HCT116 (cell line): ENCODE results near the gene DPP4. TPM values are rescaled to one million over a fixed set of nuclear protein-coding genes. Genes with fewer than 3 reads are reported as not detected.

Experiments used
- ATAC-seq: fragments of 200-7000 bp; cut with Tn5 transposase; 2 replicates; pipeline ENCODE4 v1.9.1; 2020; ENCODE audit warnings: mild to moderate bottlenecking, moderate library complexity
- BruUV-seq: library from RNA; stranded (reverse); fragments of 400-500 nt; replicated peaks from 2 replicates; lab custom pipeline; 2021; lab: Mats Ljungman, UMichigan
- CTCF ChIA-PET: fragments of 300-600 bp; sonication (Branson Sonifier 250); formaldehyde crosslinking; loops from one replicate; lab custom pipeline; 2021; ENCODE audit warnings: antibody characterized with exemption; lab: Charles Lee
- POLR2A ChIA-PET: fragments of 300-600, 350-600 bp; sonication (Branson Sonifier 250); formaldehyde crosslinking; loops from one replicate; lab custom pipeline; 2021; ENCODE audit warnings: antibody characterized with exemption; lab: Charles Lee
- RAD21 ChIA-PET, 2 experiments: fragments of 300-600 bp; sonication (Branson Sonifier 250); formaldehyde crosslinking; loops; one replicate each; lab custom pipeline; 2023; ENCODE audit warnings: low total read pairs in 2 of 2; ENCODE audit not compliant: uncharacterized antibody in 2 of 2, unreplicated experiment in 2 of 2, low non-redundant PET in 1 of 2; lab: Charles Lee
- DNase-seq: peaks from one replicate; pipeline ENCODE4 v3.0.0-alpha.2; 2010; ENCODE audit warnings: low read depth, low spot score
- H2AFZ ChIP-seq: fragments of 200-600 bp; shearing (Covaris generic), sonication (generic); 2 replicates; pipeline ENCODE4 v1.6.1; 2017; ENCODE audit warnings: low read depth, mixed run types, mixed read lengths, antibody characterized with exemption, low read length; ENCODE audit not compliant: poor library complexity, severe bottlenecking
- H3K27ac ChIP-seq: 2 replicates; pipeline ENCODE4 v1.5.1; 2012; ENCODE audit warnings: low read depth, low read length
- H3K27me3 ChIP-seq: fragments of 200-600 bp; sonication (generic); 2 replicates; pipeline ENCODE4 v1.6.1; 2016; ENCODE audit warnings: mixed run types, low read length, mixed read lengths; ENCODE audit not compliant: insufficient read depth
- H3K36me3 ChIP-seq, 2 experiments: fragments of 200-500 bp in 1 of 2; fragments of 200-600 bp in 1 of 2; sonication (Bioruptor generic) in 1 of 2; sonication (generic) in 1 of 2; 2 replicates each; pipeline versions ENCODE4 v1.5.1 to v1.6.1; 2014 to 2016; ENCODE audit warnings: low read length in 2 of 2, inconsistent platforms in 1 of 2, mixed read lengths in 1 of 2, mixed run types in 1 of 2; ENCODE audit not compliant: insufficient read depth in 2 of 2, control insufficient read depth in 1 of 2
- H3K4me1 ChIP-seq, 2 experiments: fragments of 200-600 bp in 1 of 2; sonication (generic) in 1 of 2; 2 replicates each; pipeline versions ENCODE4 v1.5.1 to v1.6.1; 2012 to 2017; ENCODE audit warnings: low read length in 2 of 2, inconsistent platforms in 1 of 2, mild to moderate bottlenecking in 1 of 2, mixed read lengths in 1 of 2, mixed run types in 1 of 2, moderate library complexity in 1 of 2; ENCODE audit not compliant: insufficient read depth in 2 of 2, control insufficient read depth in 1 of 2
- H3K4me2 ChIP-seq: fragments of 200-600 bp; sonication (generic); 2 replicates; pipeline ENCODE4 v1.6.1; 2017; ENCODE audit warnings: mixed run types, low read length, mixed read lengths
- H3K4me3 ChIP-seq, 2 experiments: fragments of 200-600 bp in 1 of 2; sonication (generic) in 1 of 2; replicated peaks in 1 of 2; 2 replicates each; pipeline ENCODE4 v1.5.1; 2011 to 2016; ENCODE audit warnings: low read length in 2 of 2, control low read depth in 1 of 2, low read depth in 1 of 2, mild to moderate bottlenecking in 1 of 2, mixed read lengths in 1 of 2, mixed run types in 1 of 2
- H3K79me2 ChIP-seq: fragments of 200-600 bp; sonication (generic); 2 replicates; pipeline ENCODE4 v1.6.1; 2017; ENCODE audit warnings: mild to moderate bottlenecking, mixed run types, low read length, moderate library complexity, mixed read lengths; ENCODE audit not compliant: insufficient read depth
- H3K9ac ChIP-seq: fragments of 200-600 bp; sonication (generic); 2 replicates; pipeline ENCODE4 v1.6.1; 2016; ENCODE audit warnings: low read length, mixed read lengths
- H3K9me2 ChIP-seq: fragments of 200-600 bp; sonication (generic), shearing (Covaris generic); 2 replicates; pipeline ENCODE4 v1.6.1; 2017; ENCODE audit warnings: mixed run types, mild to moderate bottlenecking, moderate library complexity; ENCODE audit not compliant: insufficient read depth
- H3K9me3 ChIP-seq, 2 experiments: fragments of 200-500 bp in 1 of 2; fragments of 200-600 bp in 1 of 2; sonication (Bioruptor generic) in 1 of 2; sonication (generic) in 1 of 2; 2 replicates each; pipeline ENCODE4 v1.6.1; 2014 to 2017; ENCODE audit warnings: low read length in 2 of 2, mixed read lengths in 2 of 2, inconsistent platforms in 1 of 2, low read depth in 1 of 2, mild to moderate bottlenecking in 1 of 2, mixed run types in 1 of 2, moderate library complexity in 1 of 2; ENCODE audit not compliant: control insufficient read depth in 1 of 2, insufficient read depth in 1 of 2
- H4K20me1 ChIP-seq: fragments of 200-600 bp; sonication (generic), shearing (Covaris generic); 2 replicates; pipeline ENCODE4 v1.6.1; 2017; ENCODE audit warnings: mixed run types, mild to moderate bottlenecking, moderate library complexity; ENCODE audit not compliant: insufficient read depth
- CBX3 ChIP-seq: IDR thresholded peaks from 2 replicates; pipeline ENCODE4 v1.6.1; 2012; ENCODE audit warnings: low read depth
- EGR1 ChIP-seq: IDR thresholded peaks from 2 replicates; pipeline ENCODE4 v1.6.1; 2012; ENCODE audit warnings: low read depth
- ELF1 ChIP-seq: IDR thresholded peaks from 2 replicates; pipeline ENCODE4 v1.6.1; 2012; ENCODE audit warnings: low read depth, borderline replicate concordance
- EZH2phosphoT487 ChIP-seq: fragments of 200-600 bp; IDR thresholded peaks from 2 replicates; pipeline ENCODE4 v1.6.1; 2018; ENCODE audit warnings: antibody characterized with exemption, borderline replicate concordance
- POLR2A ChIP-seq: IDR thresholded peaks from 2 replicates; pipeline ENCODE4 v1.7.0; 2011; ENCODE audit warnings: borderline replicate concordance; ENCODE audit not compliant: insufficient read depth, insufficient read length; ENCODE audit errors: extremely low read depth
- POLR2AphosphoS5 ChIP-seq: IDR thresholded peaks from 2 replicates; pipeline ENCODE4 v1.6.1; 2011; ENCODE audit warnings: mild to moderate bottlenecking, low read depth, low read length, moderate library complexity
- RAD21 ChIP-seq: IDR thresholded peaks from 2 replicates; pipeline ENCODE4 v1.6.1; 2012; ENCODE audit warnings: low read depth, mild to moderate bottlenecking
- SIN3A ChIP-seq: IDR thresholded peaks from 2 replicates; pipeline ENCODE4 v1.6.1; 2012; ENCODE audit warnings: low read depth
- SRF ChIP-seq: IDR thresholded peaks from 2 replicates; pipeline ENCODE4 v1.6.1; 2012; ENCODE audit warnings: low read depth
- TCF7L2 ChIP-seq: IDR thresholded peaks from 2 replicates; pipeline ENCODE4 v1.7.0; 2011; ENCODE audit warnings: borderline replicate concordance, inconsistent platforms; ENCODE audit not compliant: insufficient read depth, insufficient read length; ENCODE audit errors: extremely low read depth
- YY1 ChIP-seq: IDR thresholded peaks from 2 replicates; pipeline ENCODE4 v1.6.1; 2011; ENCODE audit warnings: low read length, low read depth, moderate library complexity, mild to moderate bottlenecking; ENCODE audit not compliant: insufficient replicate concordance; ENCODE audit errors: extremely low read depth
- ZFX ChIP-seq: fragments of 450-650 bp; IDR thresholded peaks from 2 replicates; pipeline ENCODE4 v1.6.1; 2017
- ZNF274 ChIP-seq: fragments of 200-500 bp; sonication (Bioruptor generic); IDR thresholded peaks from 2 replicates; pipeline ENCODE4 v1.6.1; 2014; ENCODE audit warnings: mild to moderate bottlenecking, low read depth, low read length, inconsistent platforms
- intact Hi-C: fragments of 100-400 bp; cut with micrococcal nuclease; formaldehyde crosslinking; loops from 2 replicates; pipeline ENCODE4 v1.10.0; 2022
- total RNA-seq: library from RNA; stranded (reverse); gene quantifications from one replicate; pipeline ENCODE4 v1.2.1, GENCODE V29; 2021; ENCODE audit not compliant: unreplicated experiment
- TF ChIP-seq, protein P1 (sequence below): IDR thresholded peaks from 2 replicates; pipeline ENCODE4 v1.6.1; 2012
- TF ChIP-seq, protein P2 (sequence below): IDR thresholded peaks from 2 replicates; pipeline ENCODE4 v1.6.1; 2012; ENCODE audit warnings: low read depth
- TF ChIP-seq, protein P3 (sequence below): IDR thresholded peaks from 2 replicates; pipeline ENCODE4 v1.6.1; 2012
- TF ChIP-seq, protein P4 (sequence below), 3 experiments: fragments of 200-600 bp in 1 of 3; sonication (generic) in 1 of 3; IDR thresholded peaks in 2 of 3; conservative IDR thresholded peaks in 1 of 3; 2 replicates each; pipeline ENCODE4 v1.5.1; 2012 to 2017; ENCODE audit warnings: low read depth in 2 of 3, low read length in 2 of 3, antibody characterized with exemption in 1 of 3, borderline replicate concordance in 1 of 3, control low read depth in 1 of 3, mild to moderate bottlenecking in 1 of 3, mixed read lengths in 1 of 3, mixed run types in 1 of 3, moderate library complexity in 1 of 3; ENCODE audit not compliant: insufficient read depth in 1 of 3

Gene DPP4
- total RNA-seq, 1 experiment from 2014 or later: 3.6 TPM

DNA sequence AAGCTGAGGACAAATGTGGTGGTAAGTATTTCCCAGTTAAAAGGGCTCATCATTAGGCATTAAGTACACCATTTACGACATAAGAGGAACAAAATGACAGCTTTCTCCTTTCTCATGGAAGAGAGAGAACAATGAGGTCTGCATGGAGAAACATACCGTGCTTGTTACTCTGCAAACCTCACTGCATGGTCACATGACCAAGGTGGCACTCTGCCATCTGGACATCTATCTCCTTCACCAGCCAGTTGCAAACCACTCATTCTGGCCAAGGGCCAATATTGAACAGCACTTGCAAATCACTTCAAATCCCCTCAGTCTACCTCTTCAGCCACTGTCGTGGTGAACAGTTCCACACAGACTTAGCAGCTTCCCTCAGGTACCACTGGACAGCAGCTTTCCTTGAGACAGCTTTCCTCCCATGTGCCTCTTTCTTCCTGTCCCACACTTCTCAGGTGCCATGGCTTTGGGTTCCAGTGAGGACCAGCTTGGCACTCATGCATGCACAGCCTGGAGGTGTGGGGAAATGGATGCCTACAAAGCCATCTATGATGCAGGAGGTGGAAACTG lies 29.5 kb upstream of the DPP4 start:
- no peaks in the 10 kb centered on the region for H3K27me3 ChIP-seq
- ATAC-seq (no peak), DNase-seq (no peak)
- no peaks in the 10 kb centered on the region for H3K9me3 ChIP-seq
- H3K9ac ChIP-seq: no peak overlapping the region
- H3K27ac ChIP-seq: no peak overlapping the region
- H3K36me3 ChIP-seq: no peaks in the 10 kb centered on the region
- ChIA-PET CTCF (no interaction called here), POLR2A (no interaction called here), RAD21 (no interaction called here)
- intact Hi-C loops: no loop called here
- TF ChIP-seq TCF7L2: no peak
- TF ChIP-seq, protein P1, sequence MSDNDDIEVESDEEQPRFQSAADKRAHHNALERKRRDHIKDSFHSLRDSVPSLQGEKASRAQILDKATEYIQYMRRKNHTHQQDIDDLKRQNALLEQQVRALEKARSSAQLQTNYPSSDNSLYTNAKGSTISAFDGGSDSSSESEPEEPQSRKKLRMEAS: no peak
- TF ChIP-seq ELF1: no peak
- TF ChIP-seq EGR1: no peak
- no peak for TF ChIP-seq EZH2phosphoT487
- TF ChIP-seq ZNF274: no peak
- no peak for TF ChIP-seq RAD21
- TF ChIP-seq, protein P2, sequence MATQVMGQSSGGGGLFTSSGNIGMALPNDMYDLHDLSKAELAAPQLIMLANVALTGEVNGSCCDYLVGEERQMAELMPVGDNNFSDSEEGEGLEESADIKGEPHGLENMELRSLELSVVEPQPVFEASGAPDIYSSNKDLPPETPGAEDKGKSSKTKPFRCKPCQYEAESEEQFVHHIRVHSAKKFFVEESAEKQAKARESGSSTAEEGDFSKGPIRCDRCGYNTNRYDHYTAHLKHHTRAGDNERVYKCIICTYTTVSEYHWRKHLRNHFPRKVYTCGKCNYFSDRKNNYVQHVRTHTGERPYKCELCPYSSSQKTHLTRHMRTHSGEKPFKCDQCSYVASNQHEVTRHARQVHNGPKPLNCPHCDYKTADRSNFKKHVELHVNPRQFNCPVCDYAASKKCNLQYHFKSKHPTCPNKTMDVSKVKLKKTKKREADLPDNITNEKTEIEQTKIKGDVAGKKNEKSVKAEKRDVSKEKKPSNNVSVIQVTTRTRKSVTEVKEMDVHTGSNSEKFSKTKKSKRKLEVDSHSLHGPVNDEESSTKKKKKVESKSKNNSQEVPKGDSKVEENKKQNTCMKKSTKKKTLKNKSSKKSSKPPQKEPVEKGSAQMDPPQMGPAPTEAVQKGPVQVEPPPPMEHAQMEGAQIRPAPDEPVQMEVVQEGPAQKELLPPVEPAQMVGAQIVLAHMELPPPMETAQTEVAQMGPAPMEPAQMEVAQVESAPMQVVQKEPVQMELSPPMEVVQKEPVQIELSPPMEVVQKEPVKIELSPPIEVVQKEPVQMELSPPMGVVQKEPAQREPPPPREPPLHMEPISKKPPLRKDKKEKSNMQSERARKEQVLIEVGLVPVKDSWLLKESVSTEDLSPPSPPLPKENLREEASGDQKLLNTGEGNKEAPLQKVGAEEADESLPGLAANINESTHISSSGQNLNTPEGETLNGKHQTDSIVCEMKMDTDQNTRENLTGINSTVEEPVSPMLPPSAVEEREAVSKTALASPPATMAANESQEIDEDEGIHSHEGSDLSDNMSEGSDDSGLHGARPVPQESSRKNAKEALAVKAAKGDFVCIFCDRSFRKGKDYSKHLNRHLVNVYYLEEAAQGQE: no peak
- no peak for TF ChIP-seq CBX3
- TF ChIP-seq ZFX: no peak
- no peak for TF ChIP-seq YY1
- no peak for TF ChIP-seq POLR2AphosphoS5
- TF ChIP-seq, protein P3, sequence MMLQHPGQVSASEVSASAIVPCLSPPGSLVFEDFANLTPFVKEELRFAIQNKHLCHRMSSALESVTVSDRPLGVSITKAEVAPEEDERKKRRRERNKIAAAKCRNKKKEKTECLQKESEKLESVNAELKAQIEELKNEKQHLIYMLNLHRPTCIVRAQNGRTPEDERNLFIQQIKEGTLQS: no peak
- TF ChIP-seq, protein P4, sequence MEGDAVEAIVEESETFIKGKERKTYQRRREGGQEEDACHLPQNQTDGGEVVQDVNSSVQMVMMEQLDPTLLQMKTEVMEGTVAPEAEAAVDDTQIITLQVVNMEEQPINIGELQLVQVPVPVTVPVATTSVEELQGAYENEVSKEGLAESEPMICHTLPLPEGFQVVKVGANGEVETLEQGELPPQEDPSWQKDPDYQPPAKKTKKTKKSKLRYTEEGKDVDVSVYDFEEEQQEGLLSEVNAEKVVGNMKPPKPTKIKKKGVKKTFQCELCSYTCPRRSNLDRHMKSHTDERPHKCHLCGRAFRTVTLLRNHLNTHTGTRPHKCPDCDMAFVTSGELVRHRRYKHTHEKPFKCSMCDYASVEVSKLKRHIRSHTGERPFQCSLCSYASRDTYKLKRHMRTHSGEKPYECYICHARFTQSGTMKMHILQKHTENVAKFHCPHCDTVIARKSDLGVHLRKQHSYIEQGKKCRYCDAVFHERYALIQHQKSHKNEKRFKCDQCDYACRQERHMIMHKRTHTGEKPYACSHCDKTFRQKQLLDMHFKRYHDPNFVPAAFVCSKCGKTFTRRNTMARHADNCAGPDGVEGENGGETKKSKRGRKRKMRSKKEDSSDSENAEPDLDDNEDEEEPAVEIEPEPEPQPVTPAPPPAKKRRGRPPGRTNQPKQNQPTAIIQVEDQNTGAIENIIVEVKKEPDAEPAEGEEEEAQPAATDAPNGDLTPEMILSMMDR (IDR thresholded peaks at IDR 0.05 in 2 of 3, conservative IDR thresholded peaks at IDR 0.05 in 1 of 3; ENCODE audit: borderline replicate concordance in 1 of 3, insufficient read depth in 1 of 3, low read depth in 2 of 3, low read length in 2 of 3): no peak
- TF ChIP-seq POLR2A: no peak
- no peak for TF ChIP-seq SRF
- no peak for TF ChIP-seq SIN3A
- H3K79me2 ChIP-seq: no peaks in the 10 kb centered on the region
- H3K4me1 ChIP-seq: no peaks in the 10 kb centered on the region; a peak in 1 of 4 replicates
- no peak overlapping the region for H3K4me3 ChIP-seq
- H3K4me2 ChIP-seq: no peak overlapping the region
- no peaks in the 10 kb centered on the region for H3K9me2 ChIP-seq
- H2AFZ ChIP-seq: no peak overlapping the region
- no TSS peak for BruUV-seq
- no peaks in the 10 kb centered on the region for H4K20me1 ChIP-seq
